ENCODE data around the gene LRP1B. TPM values are rescaled to one million over a fixed set of nuclear protein-coding genes. Genes with fewer than 3 reads are reported as not detected.
A peak's percentile ranks its signal among the peaks of the same experiment; 100 is the strongest.

The LRP1B gene
- total and polyA plus RNA-seq, 2 donors (not counting 1 experiment from before 2014, with no cell fraction given): under 0.01 to 0.01 TPM

DNA sequence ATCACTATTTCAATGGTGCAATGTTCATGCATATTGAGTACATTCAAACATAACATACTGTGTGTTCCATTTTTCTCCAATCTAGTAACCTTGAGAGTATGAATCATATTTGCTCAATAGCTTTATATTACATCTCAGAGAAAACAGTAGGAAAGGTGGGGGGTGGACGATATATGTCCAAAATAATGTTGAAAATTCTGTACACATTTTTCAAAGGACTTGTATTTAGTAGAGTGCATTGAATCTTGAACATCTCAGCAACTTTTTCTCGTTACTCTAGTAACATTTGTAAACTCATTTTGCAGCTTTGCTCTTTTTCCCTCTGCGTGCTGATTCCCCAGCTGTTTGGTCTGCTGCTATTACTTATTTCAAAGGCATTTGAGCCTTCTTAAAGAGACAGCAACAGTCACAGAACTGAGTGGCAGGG lies 1487.0 kb downstream of the LRP1B start:
- TF ChIP-seq, protein P1, sequence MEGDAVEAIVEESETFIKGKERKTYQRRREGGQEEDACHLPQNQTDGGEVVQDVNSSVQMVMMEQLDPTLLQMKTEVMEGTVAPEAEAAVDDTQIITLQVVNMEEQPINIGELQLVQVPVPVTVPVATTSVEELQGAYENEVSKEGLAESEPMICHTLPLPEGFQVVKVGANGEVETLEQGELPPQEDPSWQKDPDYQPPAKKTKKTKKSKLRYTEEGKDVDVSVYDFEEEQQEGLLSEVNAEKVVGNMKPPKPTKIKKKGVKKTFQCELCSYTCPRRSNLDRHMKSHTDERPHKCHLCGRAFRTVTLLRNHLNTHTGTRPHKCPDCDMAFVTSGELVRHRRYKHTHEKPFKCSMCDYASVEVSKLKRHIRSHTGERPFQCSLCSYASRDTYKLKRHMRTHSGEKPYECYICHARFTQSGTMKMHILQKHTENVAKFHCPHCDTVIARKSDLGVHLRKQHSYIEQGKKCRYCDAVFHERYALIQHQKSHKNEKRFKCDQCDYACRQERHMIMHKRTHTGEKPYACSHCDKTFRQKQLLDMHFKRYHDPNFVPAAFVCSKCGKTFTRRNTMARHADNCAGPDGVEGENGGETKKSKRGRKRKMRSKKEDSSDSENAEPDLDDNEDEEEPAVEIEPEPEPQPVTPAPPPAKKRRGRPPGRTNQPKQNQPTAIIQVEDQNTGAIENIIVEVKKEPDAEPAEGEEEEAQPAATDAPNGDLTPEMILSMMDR (conservative IDR thresholded peaks at IDR 0.05 in 1 of 2, IDR thresholded peaks at IDR 0.05 in 1 of 2; ENCODE audit: low read depth in 1 of 2, low read length in 2 of 2): no peak
- no peak for TF ChIP-seq EZH2 (IDR thresholded peaks at IDR 0.05; ENCODE audit: low read length, missing control alignments)
- no peak overlapping the region for H3K9ac ChIP-seq (ENCODE audit: insufficient read depth, low read length)
- peak; percentile 59 to 86 for DNase-seq (ENCODE audit: low read depth in 2 of 2)
- H3K27me3 ChIP-seq (ENCODE audit: control insufficient read depth, insufficient read depth, low read length): no peaks in the 10 kb centered on the region
- no peak overlapping the region for H3K4me2 ChIP-seq (ENCODE audit: extremely low read depth, insufficient read depth, low read length)
- no peak overlapping the region for H3K27ac ChIP-seq (ENCODE audit: insufficient read depth, low read length)
- no peaks in the 10 kb centered on the region for H3K79me2 ChIP-seq (ENCODE audit: control insufficient read depth, insufficient read depth, low read length)
- H3K36me3 ChIP-seq (ENCODE audit: control insufficient read depth, insufficient read depth, low read length): no peaks in the 10 kb centered on the region
- H3K4me3 ChIP-seq (replicated peaks in 1 of 4; ENCODE audit: control extremely low read depth in 1 of 4, insufficient read depth in 1 of 4, low read depth in 3 of 4, low read length in 4 of 4): peak overlapping the region in 1 of 4 experiments; percentile 5
- no peak overlapping the region for H2AFZ ChIP-seq (ENCODE audit: low read length)
- no peaks in the 10 kb centered on the region for H3K4me1 ChIP-seq (ENCODE audit: control insufficient read depth, extremely low read depth, insufficient read depth, low read length)
- no peaks in the 10 kb centered on the region for H3K9me3 ChIP-seq (ENCODE audit: control insufficient read depth, insufficient read depth, low read depth, low read length)
- H4K20me1 ChIP-seq (ENCODE audit: control insufficient read depth, extremely low read depth, insufficient read depth, low read length): no peaks in the 10 kb centered on the region

GRCh38 chr2:140641163-140641562 lies 1489.7 kb downstream of the LRP1B start:
- no peak overlapping the region for H3K27ac ChIP-seq (ENCODE audit: insufficient read depth, low read length)
- no peaks in the 10 kb centered on the region for H3K4me1 ChIP-seq (ENCODE audit: control insufficient read depth, extremely low read depth, insufficient read depth, low read length)
- TF ChIP-seq EZH2 (IDR thresholded peaks at IDR 0.05; ENCODE audit: low read length, missing control alignments): no peak
- TF ChIP-seq, protein P1 (conservative IDR thresholded peaks at IDR 0.05 in 1 of 2, IDR thresholded peaks at IDR 0.05 in 1 of 2; ENCODE audit: low read depth in 1 of 2, low read length in 2 of 2): no peak
- DNase-seq (ENCODE audit: low read depth in 2 of 2): no peak
- no peak overlapping the region for H2AFZ ChIP-seq (ENCODE audit: low read length)
- H3K36me3 ChIP-seq (ENCODE audit: control insufficient read depth, insufficient read depth, low read length): no peaks in the 10 kb centered on the region
- no peak overlapping the region for H3K4me2 ChIP-seq (ENCODE audit: extremely low read depth, insufficient read depth, low read length)
- no peaks in the 10 kb centered on the region for H3K27me3 ChIP-seq (ENCODE audit: control insufficient read depth, insufficient read depth, low read length)
- no peaks in the 10 kb centered on the region for H3K79me2 ChIP-seq (ENCODE audit: control insufficient read depth, insufficient read depth, low read length)
- no peak overlapping the region for H3K4me3 ChIP-seq (replicated peaks in 1 of 4; ENCODE audit: control extremely low read depth in 1 of 4, insufficient read depth in 1 of 4, low read depth in 3 of 4, low read length in 4 of 4)
- H3K9me3 ChIP-seq (ENCODE audit: control insufficient read depth, insufficient read depth, low read depth, low read length): no peaks in the 10 kb centered on the region
- no peaks in the 10 kb centered on the region for H4K20me1 ChIP-seq (ENCODE audit: control insufficient read depth, extremely low read depth, insufficient read depth, low read length)
- no peak overlapping the region for H3K9ac ChIP-seq (ENCODE audit: insufficient read depth, low read length)

DNA sequence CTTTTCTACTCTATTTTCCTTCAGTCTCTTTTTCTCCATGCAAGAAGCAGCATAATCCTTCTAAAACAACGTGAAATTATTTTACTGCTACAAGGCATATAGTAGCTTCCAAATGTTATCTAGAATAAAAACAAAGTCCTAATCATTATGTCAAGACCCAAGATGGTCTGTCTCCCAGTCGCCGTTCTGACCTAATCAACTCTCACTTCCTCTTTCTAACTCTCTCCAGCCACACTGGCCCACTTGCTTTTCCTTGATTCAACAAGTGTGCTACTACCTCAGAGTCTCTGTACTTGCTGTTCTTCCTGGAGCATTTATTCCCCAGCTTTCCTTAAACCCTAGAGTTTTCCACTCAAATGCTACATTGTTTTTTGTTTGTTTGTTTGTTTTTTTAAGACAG lies 1491.2 kb downstream of the LRP1B start:
- Histone ChIP-seq H2AFZ (ENCODE audit: low read length) (no peak overlapping the region), H3K4me1 (ENCODE audit: control insufficient read depth, extremely low read depth, insufficient read depth, low read length) (no peaks in the 10 kb centered on the region), H3K79me2 (ENCODE audit: control insufficient read depth, insufficient read depth, low read length) (no peaks in the 10 kb centered on the region), H3K4me3 (replicated peaks in 1 of 4; ENCODE audit: control extremely low read depth in 1 of 4, insufficient read depth in 1 of 4, low read depth in 3 of 4, low read length in 4 of 4) (no peak overlapping the region), H3K36me3 (ENCODE audit: control insufficient read depth, insufficient read depth, low read length) (no peaks in the 10 kb centered on the region), H3K9ac (ENCODE audit: insufficient read depth, low read length) (no peak overlapping the region), H3K4me2 (ENCODE audit: extremely low read depth, insufficient read depth, low read length) (no peak overlapping the region), H4K20me1 (ENCODE audit: control insufficient read depth, extremely low read depth, insufficient read depth, low read length) (no peaks in the 10 kb centered on the region), H3K9me3 (ENCODE audit: control insufficient read depth, insufficient read depth, low read depth, low read length) (no peaks in the 10 kb centered on the region), H3K27me3 (ENCODE audit: control insufficient read depth, insufficient read depth, low read length) (no peaks in the 10 kb centered on the region), H3K27ac (ENCODE audit: insufficient read depth, low read length) (no peak overlapping the region)
- DNase-seq (ENCODE audit: low read depth in 2 of 2): no peak
- no peak for TF ChIP-seq EZH2 (IDR thresholded peaks at IDR 0.05; ENCODE audit: low read length, missing control alignments)
- TF ChIP-seq, protein P1 (conservative IDR thresholded peaks at IDR 0.05 in 1 of 2, IDR thresholded peaks at IDR 0.05 in 1 of 2; ENCODE audit: low read depth in 1 of 2, low read length in 2 of 2): no peak

All from fibroblast of lung (primary cell).